Activated naive CD8-positive, alpha-beta T cell treated with anti-CD3 and anti-CD28 coated beads, Interleukin-2, amount 50 U/mL, for 16 hours (primary cell): ENCODE data around the gene C22orf15.

ENCODE experiments used
- DNase-seq: peaks from one replicate; pipeline ENCODE4 v3.0.0-alpha.2; 2020; ENCODE audit warnings: low read depth, low spot score

Gene C22orf15

GRCh38 chr22:23787600-23787896, 24.8 kb downstream of the C22orf15 start:
- DNase-seq = no peak

DNA sequence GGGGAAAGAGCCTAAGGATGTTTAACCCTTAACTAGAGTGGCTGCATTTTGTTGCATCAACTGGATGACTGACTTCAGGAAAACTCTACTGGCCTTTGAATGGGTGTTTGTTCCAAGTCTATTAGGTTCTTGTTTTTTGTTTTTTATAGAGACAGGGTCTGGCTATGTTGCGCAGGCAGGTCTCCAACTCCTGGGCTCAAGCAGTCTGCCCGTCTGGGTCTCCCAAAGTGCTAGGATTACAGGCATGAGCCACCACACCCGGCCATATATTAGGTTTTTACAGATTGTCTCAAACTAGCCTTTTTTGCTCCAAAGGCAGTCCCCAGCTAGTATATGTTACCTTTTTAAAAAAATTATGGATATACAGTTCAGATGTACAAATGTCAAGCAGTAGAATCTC, 25.1 kb downstream of the C22orf15 start:
- DNase-seq = no peak

- DNase-seq = no peak
These were observed 26.3 kb downstream of the C22orf15 start for GRCh38 chr22:23789121-23789520.

- no peak for DNase-seq
These were observed 26.8 kb downstream of the C22orf15 start for GRCh38 chr22:23789638-23790037.

DNA sequence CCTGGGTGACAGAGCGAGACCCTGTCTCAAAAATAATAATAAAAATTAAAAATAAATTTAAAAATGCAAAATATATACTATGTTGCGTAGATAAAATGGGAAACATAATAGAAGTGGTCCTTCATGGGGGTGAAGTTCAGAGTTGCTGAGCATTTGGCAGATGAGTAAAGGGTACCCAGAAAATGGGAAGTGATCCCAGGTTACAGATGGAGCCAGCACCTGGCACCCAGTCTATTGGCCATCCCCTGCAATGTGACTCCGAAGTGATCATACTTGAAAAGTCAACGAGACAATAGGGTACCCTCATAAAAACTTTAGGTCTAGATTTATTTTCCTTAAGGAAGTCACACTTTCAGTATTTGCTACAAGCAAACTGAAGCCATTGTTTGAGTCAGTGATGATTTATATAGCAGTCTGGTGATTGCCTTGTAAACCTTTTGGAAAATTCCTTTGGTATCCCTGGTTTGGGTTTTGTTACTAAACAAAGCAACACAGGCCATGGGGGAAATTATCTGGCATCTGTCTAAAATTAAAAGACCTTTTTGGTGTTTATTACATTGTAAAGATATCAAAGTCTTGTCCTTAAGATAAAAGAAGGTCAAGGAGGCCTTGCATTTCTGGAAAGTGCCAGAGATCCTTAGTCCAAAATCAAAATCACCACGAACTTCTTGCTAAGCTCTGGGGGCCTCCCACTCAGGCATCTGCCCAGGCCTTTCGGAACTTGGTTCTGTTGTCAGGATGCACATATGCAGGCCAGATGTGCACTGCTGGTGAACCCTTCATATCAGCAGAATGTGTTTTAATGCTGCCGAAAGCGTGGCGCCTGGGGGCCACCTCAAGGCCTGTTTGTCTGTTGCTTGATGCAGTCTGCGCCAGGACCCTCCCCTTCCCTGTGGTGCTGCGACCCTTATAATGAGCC, 28.3 kb downstream of the C22orf15 start:
- DNase-seq = no peak

DNA sequence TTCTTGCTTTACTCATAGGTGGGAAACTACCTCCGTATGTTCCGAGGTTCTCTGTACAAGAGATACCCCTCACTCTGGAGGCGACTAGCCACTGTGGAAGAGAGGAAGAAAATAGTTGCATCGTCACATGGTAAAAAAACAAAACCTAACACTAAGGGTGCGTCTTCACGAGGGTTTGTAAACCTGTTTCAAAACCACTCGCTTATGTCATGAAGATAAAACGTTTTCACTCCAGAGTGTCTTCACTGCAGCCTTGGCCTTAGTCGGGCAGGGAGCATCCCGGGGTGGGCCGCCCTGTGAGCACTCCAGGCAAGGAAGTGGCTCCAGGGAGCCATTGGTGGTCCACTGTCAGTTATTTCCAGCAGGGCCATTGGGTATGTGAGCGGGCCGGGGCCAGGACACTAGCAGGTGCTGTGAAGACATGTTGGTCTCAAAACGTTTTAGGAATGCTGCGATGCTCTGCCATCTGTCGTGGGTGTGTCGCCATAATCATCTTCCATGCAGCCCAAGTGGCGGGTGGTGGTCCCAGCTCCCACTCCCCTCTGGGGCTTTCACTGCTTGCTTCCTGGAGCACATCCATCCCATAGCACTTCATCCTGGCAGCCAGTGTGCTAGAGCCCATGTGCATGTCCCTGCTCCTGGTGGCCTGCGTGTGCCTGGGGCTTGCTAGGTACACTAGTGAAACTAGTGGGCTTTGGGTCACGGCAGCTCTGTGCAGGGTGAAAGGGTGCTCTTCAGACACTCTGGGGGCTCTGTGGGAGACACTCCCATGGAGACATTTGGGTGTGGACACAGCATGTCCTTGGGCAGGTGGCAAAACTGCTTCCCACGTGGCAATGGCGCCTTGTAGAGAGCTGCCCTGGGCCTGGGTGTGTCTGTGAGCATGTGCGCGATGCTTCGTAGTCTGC, 29.2 kb downstream of the C22orf15 start:
- no peak for DNase-seq

- no peak for DNase-seq
These were observed 30.5 kb downstream of the C22orf15 start for GRCh38 chr22:23793326-23793725.

DNA sequence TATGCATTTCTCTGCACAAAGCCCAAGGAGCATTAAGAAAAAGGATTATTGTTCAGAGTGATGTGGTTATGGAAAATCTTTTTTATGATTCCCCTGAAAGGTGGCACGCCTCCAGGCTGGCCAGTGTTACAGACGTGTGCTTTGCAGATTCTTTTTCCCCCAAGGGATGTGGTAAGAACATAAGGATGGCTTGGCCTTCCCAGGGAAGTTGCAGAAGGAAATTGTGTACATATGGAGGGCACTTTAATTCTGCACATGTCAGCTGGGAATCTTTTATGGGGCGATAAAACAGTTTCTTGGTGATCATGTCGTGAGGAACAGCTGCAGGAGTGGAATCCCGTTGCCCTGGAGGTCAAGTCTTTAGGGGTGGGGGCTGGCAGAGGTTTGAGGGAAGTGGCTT, 33.7 kb downstream of the C22orf15 start:
- DNase-seq = no peak

- DNase-seq = no peak
These were observed 37.8 kb downstream of the C22orf15 start for GRCh38 chr22:23800297-23801237.

- no peak for DNase-seq
These were observed 38.5 kb downstream of the C22orf15 start for GRCh38 chr22:23801238-23801821.

- DNase-seq = no peak
These were observed 39.1 kb downstream of the C22orf15 start for GRCh38 chr22:23801886-23802377.

DNA sequence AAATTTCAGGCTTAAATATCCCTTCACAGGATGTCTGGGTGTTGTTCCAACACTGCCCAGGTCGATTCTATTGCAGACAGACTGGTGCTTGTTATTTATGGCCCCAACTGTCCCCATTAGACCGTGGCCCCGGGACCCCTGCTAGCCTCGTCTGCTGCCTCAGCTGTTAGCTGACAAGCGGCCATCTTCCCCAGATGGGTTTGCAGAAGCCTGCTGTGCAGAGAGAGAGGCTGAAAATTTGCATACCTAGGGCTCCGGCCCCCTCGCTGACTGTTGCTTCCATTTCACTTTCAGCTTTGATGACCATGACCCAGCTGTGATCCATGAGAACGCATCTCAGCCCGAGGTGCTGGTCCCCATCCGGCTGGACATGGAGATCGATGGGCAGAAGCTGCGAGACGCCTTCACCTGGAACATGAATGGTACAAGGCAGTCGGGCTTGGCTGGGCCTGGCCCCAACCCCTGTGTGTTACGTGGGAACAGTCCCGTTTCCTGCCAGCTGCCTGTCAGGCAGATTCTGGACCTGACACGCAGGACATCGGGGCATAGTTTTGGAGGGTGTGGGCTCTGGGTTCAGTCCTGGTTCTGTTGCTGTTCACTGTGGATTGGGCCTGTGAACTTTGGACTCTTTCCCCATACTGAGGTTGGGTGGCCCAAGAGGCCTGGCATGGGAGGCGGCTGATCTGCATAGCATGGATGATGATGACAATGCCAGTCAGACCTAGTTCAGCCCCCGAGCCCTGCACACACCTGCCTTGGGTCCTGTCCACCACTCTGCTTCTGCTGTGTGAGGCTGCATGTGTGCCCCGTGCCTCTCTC, 40.4 kb downstream of the C22orf15 start:
- no peak for DNase-seq

- DNase-seq = no peak
These were observed 42.0 kb downstream of the C22orf15 start for GRCh38 chr22:23804781-23805291.

GRCh38 chr22:23806837-23807236, 44.0 kb downstream of the C22orf15 start:
- DNase-seq = no peak

- no peak for DNase-seq
These were observed 49.6 kb downstream of the C22orf15 start for GRCh38 chr22:23812378-23812777.
